Endothelial cell of umbilical vein (primary cell): ENCODE results near the gene CCDC88B. TPM values are rescaled to one million over a fixed set of nuclear protein-coding genes. Genes with fewer than 3 reads are reported as not detected.

ENCODE experiments used
- BruUV-seq: library from RNA; stranded (reverse); fragments of 400-500 nt; replicated peaks from 2 replicates; lab custom pipeline; 2021; lab: Mats Ljungman, UMichigan
- CTCF ChIA-PET: fragments of 300-600, 350-600 bp; sonication (Branson Sonifier 250); formaldehyde crosslinking; loops from one replicate; lab custom pipeline; 2021; ENCODE audit warnings: antibody characterized with exemption, inconsistent platforms; lab: Charles Lee
- POLR2A ChIA-PET: fragments of 300-600, 350-600 bp; sonication (Branson Sonifier 250); formaldehyde crosslinking; loops from one replicate; lab custom pipeline; 2021; ENCODE audit warnings: antibody characterized with exemption, inconsistent platforms; lab: Charles Lee
- DNase-seq: peaks from one replicate; pipeline ENCODE4 v3.0.0-alpha.2; 2011; ENCODE audit warnings: low read depth, low spot score
- FAIRE-seq: peaks from 2 replicates; lab custom pipeline; 2011; peaks lifted over from hg19 to GRCh38; lab: Jason Lieb, UNC
- H2AFZ ChIP-seq: 2 replicates; pipeline ENCODE4 v1.6.0; 2012; ENCODE audit warnings: low read depth, low read length, control low read depth, inconsistent platforms
- H3K27ac ChIP-seq: 2 replicates; pipeline ENCODE4 v1.5.1; 2011; ENCODE audit warnings: low read depth, mild to moderate bottlenecking, control low read depth, low read length, moderate library complexity; ENCODE audit not compliant: insufficient read depth
- H3K27me3 ChIP-seq, 2 experiments: 2 replicates each; pipeline versions ENCODE4 v1.6.0 to v1.6.1; 2011; ENCODE audit warnings: low read length in 2 of 2, mixed read lengths in 1 of 2; ENCODE audit not compliant: control insufficient read depth in 2 of 2, insufficient read depth in 2 of 2
- H3K36me3 ChIP-seq, 2 experiments: 2 replicates in 1 of 2; 3 replicates in 1 of 2; pipeline ENCODE4 v1.5.1; 2011; ENCODE audit warnings: low read length in 2 of 2, mild to moderate bottlenecking in 1 of 2, moderate library complexity in 1 of 2; ENCODE audit not compliant: control insufficient read depth in 2 of 2, insufficient read depth in 2 of 2; ENCODE audit errors: extremely low read depth in 1 of 2
- H3K4me1 ChIP-seq: 3 replicates; pipeline ENCODE4 v1.5.1; 2011; ENCODE audit warnings: mild to moderate bottlenecking, low read length; ENCODE audit not compliant: control insufficient read depth, insufficient read depth; ENCODE audit errors: extremely low read depth
- H3K4me2 ChIP-seq: 2 replicates; pipeline ENCODE4 v1.6.1; 2011; ENCODE audit warnings: low read length, control low read depth, mixed read lengths; ENCODE audit not compliant: insufficient read depth
- H3K4me3 ChIP-seq, 3 experiments: fragments of 200-600 bp in 1 of 3; sonication (generic), shearing (Covaris generic) in 1 of 3; replicated peaks in 1 of 3; 2 replicates each; pipeline ENCODE4 v1.5.1; 2011 to 2016; ENCODE audit warnings: control low read depth in 3 of 3, low read length in 3 of 3, mild to moderate bottlenecking in 2 of 3, inconsistent platforms in 1 of 3, low read depth in 1 of 3, moderate library complexity in 1 of 3; ENCODE audit not compliant: insufficient read depth in 1 of 3
- H3K79me2 ChIP-seq: 2 replicates; pipeline ENCODE4 v1.6.0; 2012; ENCODE audit warnings: low read length, inconsistent platforms; ENCODE audit not compliant: control insufficient read depth, insufficient read depth
- H3K9ac ChIP-seq: replicated peaks from 2 replicates; pipeline ENCODE3; 2011; ENCODE audit warnings: low read length, control low read depth; ENCODE audit not compliant: insufficient read depth; ENCODE audit errors: extremely low read depth
- H3K9me1 ChIP-seq: replicated peaks from 3 replicates; pipeline ENCODE4 v1.6.0; 2011; ENCODE audit warnings: mild to moderate bottlenecking, low read length; ENCODE audit not compliant: control insufficient read depth, insufficient read depth; ENCODE audit errors: extremely low read depth
- H3K9me3 ChIP-seq: replicated peaks from 2 replicates; pipeline ENCODE4 v1.5.1; 2012; ENCODE audit warnings: low read length, inconsistent platforms; ENCODE audit not compliant: control insufficient read depth, insufficient read depth
- H4K20me1 ChIP-seq: replicated peaks from 2 replicates; pipeline ENCODE3; 2011; ENCODE audit warnings: mild to moderate bottlenecking, low read length; ENCODE audit not compliant: control insufficient read depth, insufficient read depth; ENCODE audit errors: extremely low read depth
- EZH2 ChIP-seq: IDR thresholded peaks from 2 replicates; pipeline ENCODE4 v1.6.1; 2012; ENCODE audit warnings: borderline replicate concordance, low read depth, mild to moderate bottlenecking, moderate library complexity, low read length, inconsistent platforms; ENCODE audit not compliant: severe bottlenecking
- FOS ChIP-seq: IDR thresholded peaks from 2 replicates; pipeline ENCODE4 v1.6.1; 2011; ENCODE audit warnings: mild to moderate bottlenecking, low read length, moderate library complexity, borderline replicate concordance; ENCODE audit not compliant: insufficient read depth
- GATA2 ChIP-seq: IDR thresholded peaks from 2 replicates; pipeline ENCODE4 v1.7.0; 2011; ENCODE audit warnings: low read depth, mild to moderate bottlenecking, moderate library complexity, mixed read lengths, low read length; ENCODE audit not compliant: insufficient read length, insufficient read depth
- MYC ChIP-seq: IDR thresholded peaks from one replicate; pipeline ENCODE4 v1.6.1; 2011; ENCODE audit warnings: mild to moderate bottlenecking, low read depth, low read length
- POLR2A ChIP-seq: IDR thresholded peaks from 2 replicates; pipeline ENCODE4 v1.6.1; 2012; ENCODE audit warnings: low read depth, mild to moderate bottlenecking, control low read depth, low read length
- POLR2AphosphoS5 ChIP-seq: IDR thresholded peaks from 2 replicates; pipeline ENCODE4 v1.6.1; 2012; ENCODE audit warnings: low read depth, mild to moderate bottlenecking, control low read depth, low read length, moderate library complexity; ENCODE audit not compliant: insufficient read depth
- dilution Hi-C: fragments of 300-500 bp; cut with MboI; formaldehyde crosslinking; loops from one replicate; pipeline ENCODE4 v1.15.0; 2019; ENCODE audit warnings: low sequenced_read_pairs; ENCODE audit not compliant: extremely low pct_ligation_motif_present
- intact Hi-C: fragments of 100-400 bp; cut with micrococcal nuclease; formaldehyde crosslinking; loops from one replicate; pipeline ENCODE4 v1.10.0; 2022
- polyA plus RNA-seq, 4 experiments: library from polyadenylated mRNA; depleted of rRNA in 3 of 4; stranded (reverse) in 3 of 4; unstranded in 1 of 4; fragments of >200 nt; gene quantifications; 2 replicates each; pipeline versions ENCODE4 v1.2.1 to v1.2.3, GENCODE V29; 2011 to 2012; ENCODE audit warnings: missing spikeins in 1 of 4
- total RNA-seq: library from RNA; stranded (reverse); gene quantifications from 2 replicates; pipeline ENCODE4 v1.2.3, GENCODE V29; 2021
- TF ChIP-seq, protein P1 (sequence below): IDR thresholded peaks from 2 replicates; pipeline ENCODE4 v1.6.1; 2011; ENCODE audit not compliant: insufficient read depth, insufficient read length

CCDC88B gene
- total and polyA plus RNA-seq, 2 donors (not counting 3 experiments of a cell fraction or from before 2014, with no cell fraction given), result 1.8 to 2.7 TPM

DNA sequence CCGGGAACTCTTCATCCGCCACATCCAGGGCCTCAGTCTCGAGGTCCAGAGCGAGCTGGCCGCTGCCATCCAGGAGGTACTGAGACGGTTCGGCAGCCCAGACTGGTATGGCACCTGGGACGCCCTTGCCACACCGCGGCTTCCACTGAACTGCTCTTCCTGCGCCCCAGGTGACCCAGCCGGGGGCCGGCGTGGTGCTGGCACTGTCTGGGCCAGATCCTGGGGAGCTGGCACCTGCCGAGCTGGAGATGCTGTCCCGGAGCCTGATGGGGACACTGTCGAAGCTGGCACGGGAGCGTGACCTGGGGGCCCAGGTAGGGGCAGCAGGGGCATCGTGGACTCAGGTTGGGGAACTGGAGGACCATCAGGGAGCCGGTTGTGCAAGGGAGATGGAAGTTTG lies 1.4 kb downstream of the CCDC88B start:
- Histone ChIP-seq H3K36me3 (no peaks in the 10 kb centered on the region), H3K9me3 (no peaks in the 10 kb centered on the region), H3K79me2 (no peaks in the 10 kb centered on the region), H3K4me1 (no peaks in the 10 kb centered on the region), H3K4me3 (no peak overlapping the region), H3K9ac (no peak overlapping the region), H3K27me3 (no peaks in the 10 kb centered on the region), H2AFZ (no peak overlapping the region), H4K20me1 (no peaks in the 10 kb centered on the region), H3K9me1 (no peaks in the 10 kb centered on the region), H3K27ac (no peak overlapping the region), H3K4me2 (no peak overlapping the region)
- BruUV-seq, result no TSS peak
- CTCF ChIA-PET, result interaction anchor here (1.3 to 7.0 kb wide), 4 partner anchors 10 to 24 kb away, joined by 5 to 107 read pairs (median 26); partner anchors contain the start of genes PRDX5 and TRMT112
- intact Hi-C loops (no loop called here), dilution Hi-C loops (no loop called here)
- FAIRE-seq (no peak), DNase-seq (no peak)
- TF ChIP-seq GATA2 (no peak), EZH2 (no peak), POLR2A (no peak), POLR2AphosphoS5 (no peak), FOS (no peak), MYC (no peak)
- TF ChIP-seq, protein P1, sequence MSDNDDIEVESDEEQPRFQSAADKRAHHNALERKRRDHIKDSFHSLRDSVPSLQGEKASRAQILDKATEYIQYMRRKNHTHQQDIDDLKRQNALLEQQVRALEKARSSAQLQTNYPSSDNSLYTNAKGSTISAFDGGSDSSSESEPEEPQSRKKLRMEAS, result no peak
- POLR2A ChIA-PET, result interaction anchor here (0.6 kb wide), 1 partner anchor 31 kb away, joined by 5 read pairs; no protein-coding TSS in a partner anchor
